Astrocyte (in vitro differentiated cells and primary cell): ENCODE results near the gene KCNK6. TPM values are rescaled to one million over a fixed set of nuclear protein-coding genes. Genes with fewer than 3 reads are reported as not detected.

Experiments used
- DNase-seq: peaks from one replicate; pipeline ENCODE4 v3.0.0-alpha.2; 2010; ENCODE audit warnings: low read depth
- FAIRE-seq: peaks from 2 replicates; lab custom pipeline; 2011; peaks lifted over from hg19 to GRCh38; lab: Jason Lieb, UNC
- H2AFZ ChIP-seq: 2 replicates; pipeline ENCODE4 v1.6.0; 2012; ENCODE audit warnings: low read depth, low read length, inconsistent platforms
- H3K27ac ChIP-seq: 2 replicates; pipeline ENCODE4 v1.5.1; 2011; ENCODE audit warnings: low read depth, low read length, inconsistent platforms
- H3K27me3 ChIP-seq: 2 replicates; pipeline ENCODE4 v1.6.0; 2011; ENCODE audit warnings: low read length, inconsistent platforms; ENCODE audit not compliant: insufficient read depth
- H3K36me3 ChIP-seq: 2 replicates; pipeline ENCODE4 v1.5.1; 2011; ENCODE audit warnings: low read length, inconsistent platforms; ENCODE audit not compliant: insufficient read depth
- H3K4me1 ChIP-seq: 2 replicates; pipeline ENCODE4 v1.5.1; 2011; ENCODE audit warnings: low read length, inconsistent platforms; ENCODE audit not compliant: insufficient read depth
- H3K4me2 ChIP-seq: 2 replicates; pipeline ENCODE4 v1.6.0; 2012; ENCODE audit warnings: low read length, inconsistent platforms
- H3K4me3 ChIP-seq: 2 replicates; pipeline ENCODE4 v1.5.1; 2011; ENCODE audit warnings: low read depth, mild to moderate bottlenecking, low read length, inconsistent platforms; ENCODE audit not compliant: insufficient read depth
- H3K79me2 ChIP-seq: 2 replicates; pipeline ENCODE4 v1.6.0; 2012; ENCODE audit warnings: mild to moderate bottlenecking, low read length, inconsistent platforms; ENCODE audit not compliant: insufficient read depth
- H3K9ac ChIP-seq: 2 replicates; pipeline ENCODE4 v1.6.0; 2012; ENCODE audit warnings: mild to moderate bottlenecking, low read length, inconsistent platforms
- H3K9me3 ChIP-seq: 2 replicates; pipeline ENCODE4 v1.5.1; 2012; ENCODE audit warnings: low read depth, mild to moderate bottlenecking, low read length, inconsistent platforms; ENCODE audit not compliant: insufficient read depth
- H4K20me1 ChIP-seq: 2 replicates; pipeline ENCODE4 v1.6.0; 2012; ENCODE audit warnings: low read length, inconsistent platforms; ENCODE audit not compliant: insufficient read depth
- H3K27ac Mint-ChIP-seq: one replicate; pipeline ENCODE4 v1.8.0; 2021; ENCODE audit warnings: mild to moderate bottlenecking, mixed read lengths; ENCODE audit not compliant: unreplicated experiment
- H3K27me3 Mint-ChIP-seq: one replicate; pipeline ENCODE4 v1.8.0; 2021; ENCODE audit warnings: low read depth, mixed read lengths; ENCODE audit not compliant: unreplicated experiment
- H3K36me3 Mint-ChIP-seq: one replicate; pipeline ENCODE4 v1.8.0; 2021; ENCODE audit warnings: low read depth, mixed read lengths; ENCODE audit not compliant: unreplicated experiment
- H3K4me1 Mint-ChIP-seq: one replicate; pipeline ENCODE4 v1.8.0; 2021; ENCODE audit warnings: low read depth, mixed read lengths; ENCODE audit not compliant: unreplicated experiment
- H3K4me3 Mint-ChIP-seq: one replicate; pipeline ENCODE4 v1.8.0; 2021; ENCODE audit warnings: mild to moderate bottlenecking, moderate library complexity, mixed read lengths; ENCODE audit not compliant: unreplicated experiment
- H3K9me3 Mint-ChIP-seq: one replicate; pipeline ENCODE4 v1.8.0; 2021; ENCODE audit warnings: mild to moderate bottlenecking, mixed read lengths; ENCODE audit not compliant: unreplicated experiment
- EZH2 ChIP-seq: IDR thresholded peaks from 2 replicates; pipeline ENCODE4 v1.6.1; 2012; ENCODE audit warnings: mild to moderate bottlenecking, low read length, inconsistent platforms; ENCODE audit not compliant: insufficient read depth
- total RNA-seq: library from RNA; stranded (reverse); gene quantifications from 2 replicates; pipeline ENCODE4 v1.2.1, GENCODE V29; 2021
- TF ChIP-seq, protein P1 (sequence below): IDR thresholded peaks from 2 replicates; pipeline ENCODE4 v1.5.1; 2011; ENCODE audit warnings: low read depth, mild to moderate bottlenecking, inconsistent platforms, low read length, moderate library complexity; ENCODE audit not compliant: insufficient read depth

The KCNK6 gene
- total RNA-seq, 1 donor from 2014 or later: 8.6 TPM

GRCh38 chr19:38351865-38352395 lies 32.3 kb downstream of the KCNK6 start:
- no peak for DNase-seq
- no peak overlapping the region for H3K27ac ChIP-seq
- H3K27ac Mint-ChIP-seq: no peak overlapping the region
- H3K36me3 Mint-ChIP-seq: peaks cover 3% of the 10 kb centered on the region
- H3K4me2 ChIP-seq: no peak overlapping the region
- TF ChIP-seq, protein P1, sequence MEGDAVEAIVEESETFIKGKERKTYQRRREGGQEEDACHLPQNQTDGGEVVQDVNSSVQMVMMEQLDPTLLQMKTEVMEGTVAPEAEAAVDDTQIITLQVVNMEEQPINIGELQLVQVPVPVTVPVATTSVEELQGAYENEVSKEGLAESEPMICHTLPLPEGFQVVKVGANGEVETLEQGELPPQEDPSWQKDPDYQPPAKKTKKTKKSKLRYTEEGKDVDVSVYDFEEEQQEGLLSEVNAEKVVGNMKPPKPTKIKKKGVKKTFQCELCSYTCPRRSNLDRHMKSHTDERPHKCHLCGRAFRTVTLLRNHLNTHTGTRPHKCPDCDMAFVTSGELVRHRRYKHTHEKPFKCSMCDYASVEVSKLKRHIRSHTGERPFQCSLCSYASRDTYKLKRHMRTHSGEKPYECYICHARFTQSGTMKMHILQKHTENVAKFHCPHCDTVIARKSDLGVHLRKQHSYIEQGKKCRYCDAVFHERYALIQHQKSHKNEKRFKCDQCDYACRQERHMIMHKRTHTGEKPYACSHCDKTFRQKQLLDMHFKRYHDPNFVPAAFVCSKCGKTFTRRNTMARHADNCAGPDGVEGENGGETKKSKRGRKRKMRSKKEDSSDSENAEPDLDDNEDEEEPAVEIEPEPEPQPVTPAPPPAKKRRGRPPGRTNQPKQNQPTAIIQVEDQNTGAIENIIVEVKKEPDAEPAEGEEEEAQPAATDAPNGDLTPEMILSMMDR: no peak
- no peak for TF ChIP-seq EZH2
- no peak for FAIRE-seq
- H3K36me3 ChIP-seq: no peaks in the 10 kb centered on the region
- H3K27me3 ChIP-seq: peaks cover 8% of the 10 kb centered on the region
- peaks cover 27% of the 10 kb centered on the region for H3K27me3 Mint-ChIP-seq
- no peaks in the 10 kb centered on the region for H3K4me1 Mint-ChIP-seq
- H3K9me3 Mint-ChIP-seq: peaks cover 2% of the 10 kb centered on the region
- no peak overlapping the region for H2AFZ ChIP-seq
- H3K4me3 Mint-ChIP-seq: no peak overlapping the region
- H3K79me2 ChIP-seq: no peaks in the 10 kb centered on the region
- H3K9me3 ChIP-seq: no peaks in the 10 kb centered on the region
- no peaks in the 10 kb centered on the region for H4K20me1 ChIP-seq
- H3K9ac ChIP-seq: no peak overlapping the region
- no peaks in the 10 kb centered on the region for H3K4me1 ChIP-seq
- H3K4me3 ChIP-seq: no peak overlapping the region

DNA sequence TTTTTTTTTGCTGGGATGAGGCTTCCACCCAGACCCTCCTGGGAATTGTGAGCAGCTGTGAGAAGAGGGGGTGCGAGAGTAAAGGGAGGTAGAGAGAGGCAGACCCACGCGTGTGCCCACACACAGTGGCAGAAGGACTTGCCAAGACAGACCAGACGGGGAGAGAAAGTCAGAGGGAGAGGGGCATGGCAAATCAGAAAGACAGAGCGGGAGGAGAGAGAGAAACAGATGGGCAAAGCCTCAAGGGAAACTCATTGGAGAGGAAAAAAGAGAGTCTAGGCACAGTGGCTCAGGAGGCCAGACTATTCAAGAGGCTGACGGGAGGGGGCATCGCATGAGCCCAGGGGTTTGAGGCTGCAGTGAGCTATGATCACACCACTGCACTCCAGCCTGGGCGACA lies 33.0 kb downstream of the KCNK6 start:
- H3K27ac Mint-ChIP-seq: no peak overlapping the region
- H3K4me3 Mint-ChIP-seq: no peak overlapping the region

More for the DNA sequence above, 33.0 kb downstream of the KCNK6 start:
- Mint-ChIP-seq H3K4me1 (no peaks in the 10 kb centered on the region), H3K9me3 (peaks cover 2% of the 10 kb centered on the region), H3K36me3 (peaks cover 3% of the 10 kb centered on the region), H3K27me3 (peaks cover 28% of the 10 kb centered on the region)
- no peak overlapping the region for H2AFZ ChIP-seq
- no peaks in the 10 kb centered on the region for H4K20me1 ChIP-seq
- no peaks in the 10 kb centered on the region for H3K36me3 ChIP-seq
- no peak overlapping the region for H3K27ac ChIP-seq
- no peak overlapping the region for H3K4me2 ChIP-seq
- no peak for FAIRE-seq
- no peak for TF ChIP-seq EZH2
- TF ChIP-seq, protein P1: no peak
- H3K9ac ChIP-seq: no peak overlapping the region
- DNase-seq: no peak
- no peaks in the 10 kb centered on the region for H3K4me1 ChIP-seq
- no peaks in the 10 kb centered on the region for H3K79me2 ChIP-seq
- peaks cover 8% of the 10 kb centered on the region for H3K27me3 ChIP-seq
- H3K4me3 ChIP-seq: no peak overlapping the region
- H3K9me3 ChIP-seq: no peaks in the 10 kb centered on the region
